ENCODE results near the gene ZNF829.

ZNF829 gene

GRCh38 chr19:36915992-36916830 lies at the start of gene ZNF829, which contains the start of gene ZNF568:
Gene ZNF829 (minus strand): TSS chr19:36916291. CDS start chr19:36915167, 1,124 bp downstream.
Gene ZNF568 (plus strand): TSS chr19:36916332. CDS start chr19:36922771, 6,439 bp downstream.
- in situ Hi-C loops (cut with HindIII; ENCODE audit: low pct_ligation_motif_present, low sequenced_read_pairs) = no loop called here
- peaks cover 10% of the 10 kb centered on the region for H3K36me3 ChIP-seq (replicated peaks)
- H3K27ac ChIP-seq = peak within 1 kb of the TSS; percentile 82
- peak within 1 kb of the TSS; percentile 86 for H3K4me3 ChIP-seq (ENCODE audit: low read depth, low read length)
- peak; percentile 85 for TF ChIP-seq CTCF (IDR thresholded peaks at IDR 0.05; ENCODE audit: low read depth, low read length, missing control alignments)
- H3K27me3 ChIP-seq (replicated peaks) = no peaks in the 10 kb centered on the region
- DNase-seq = peak; percentile 90

GRCh38 chr19:36963280-36963679 lies 47.2 kb upstream of the ZNF829 start:
- H3K36me3 ChIP-seq (replicated peaks) = no peaks in the 10 kb centered on the region
- DNase-seq = no peak
- no peak overlapping the region for H3K4me3 ChIP-seq (ENCODE audit: low read depth, low read length)
- H3K27ac ChIP-seq = no peak overlapping the region
- no peak for TF ChIP-seq CTCF (IDR thresholded peaks at IDR 0.05; ENCODE audit: low read depth, low read length, missing control alignments)
- no peaks in the 10 kb centered on the region for H3K27me3 ChIP-seq (replicated peaks)
- in situ Hi-C loops (cut with HindIII; ENCODE audit: low pct_ligation_motif_present, low sequenced_read_pairs) = no loop called here

- in situ Hi-C loops (cut with HindIII; ENCODE audit: low pct_ligation_motif_present, low sequenced_read_pairs) = no loop called here
- no peak for DNase-seq
- Histone ChIP-seq H3K4me3 (ENCODE audit: low read depth, low read length) (no peak overlapping the region), H3K27me3 (replicated peaks) (no peaks in the 10 kb centered on the region), H3K27ac (no peak overlapping the region), H3K36me3 (replicated peaks) (no peaks in the 10 kb centered on the region)
- TF ChIP-seq CTCF (IDR thresholded peaks at IDR 0.05; ENCODE audit: low read depth, low read length, missing control alignments) = no peak
Measured at GRCh38 chr19:36962346-36962745, 46.3 kb upstream of the ZNF829 start.

- no peak overlapping the region for H3K27ac ChIP-seq
- no peak for TF ChIP-seq CTCF (IDR thresholded peaks at IDR 0.05; ENCODE audit: low read depth, low read length, missing control alignments)
- DNase-seq = no peak
- in situ Hi-C loops (cut with HindIII; ENCODE audit: low pct_ligation_motif_present, low sequenced_read_pairs) = no loop called here
- no peak overlapping the region for H3K4me3 ChIP-seq (ENCODE audit: low read depth, low read length)
- peaks cover 25% of the 10 kb centered on the region for H3K36me3 ChIP-seq (replicated peaks)
- H3K27me3 ChIP-seq (replicated peaks) = no peaks in the 10 kb centered on the region
Measured at GRCh38 chr19:36950335-36951119, 34.4 kb upstream of the ZNF829 start.

GRCh38 chr19:36939153-36939552 lies 23.1 kb upstream of the ZNF829 start:
- peaks cover 16% of the 10 kb centered on the region for H3K36me3 ChIP-seq (replicated peaks)

More at GRCh38 chr19:36939153-36939552, 23.1 kb upstream of the ZNF829 start:
- H3K27ac ChIP-seq = no peak overlapping the region
- TF ChIP-seq CTCF (IDR thresholded peaks at IDR 0.05; ENCODE audit: low read depth, low read length, missing control alignments) = no peak
- no peak overlapping the region for H3K4me3 ChIP-seq (ENCODE audit: low read depth, low read length)
- H3K27me3 ChIP-seq (replicated peaks) = no peaks in the 10 kb centered on the region
- no peak for DNase-seq
- in situ Hi-C loops (cut with HindIII; ENCODE audit: low pct_ligation_motif_present, low sequenced_read_pairs) = no loop called here

Measured in brain microvascular endothelial cell (primary cell).